H9 (cell line): ENCODE results near the gene TGFBRAP1. TPM values are rescaled to one million over a fixed set of nuclear protein-coding genes. Genes with fewer than 3 reads are reported as not detected.
A peak's percentile ranks its signal among the peaks of the same experiment; 100 is the strongest.

Source experiments
- DNase-seq: peaks from one replicate; pipeline ENCODE4 v3.0.0-alpha.2; 2017
- H2AFZ ChIP-seq: one replicate; pipeline ENCODE4 v1.6.1; 2013; ENCODE audit warnings: mild to moderate bottlenecking, low read length, control low read depth, moderate library complexity
- H2AK5ac ChIP-seq: 2 replicates; pipeline ENCODE4 v1.6.1; 2013; ENCODE audit warnings: low read length, control low read depth, mixed read lengths; ENCODE audit not compliant: insufficient read length
- H2BK120ac ChIP-seq: one replicate; pipeline ENCODE4 v1.6.1; 2013; ENCODE audit warnings: low read depth, mild to moderate bottlenecking, low read length, control low read depth, inconsistent platforms; ENCODE audit not compliant: poor library complexity, severe bottlenecking
- H2BK12ac ChIP-seq: 2 replicates; pipeline ENCODE4 v1.6.1; 2013; ENCODE audit warnings: low read length, control low read depth, mixed read lengths, low read depth; ENCODE audit not compliant: insufficient read length
- H2BK15ac ChIP-seq: 2 replicates; pipeline ENCODE4 v1.6.1; 2013; ENCODE audit warnings: low read depth, low read length, control low read depth
- H2BK20ac ChIP-seq: one replicate; pipeline ENCODE4 v1.6.1; 2013; ENCODE audit warnings: low read depth, mild to moderate bottlenecking, low read length, control low read depth, inconsistent platforms; ENCODE audit not compliant: poor library complexity, severe bottlenecking
- H2BK5ac ChIP-seq: 2 replicates; pipeline ENCODE4 v1.6.1; 2013; ENCODE audit warnings: low read length, control low read depth, mixed read lengths; ENCODE audit not compliant: insufficient read length
- H3K14ac ChIP-seq: 2 replicates; pipeline ENCODE4 v1.6.1; 2013; ENCODE audit warnings: low read length, control low read depth; ENCODE audit not compliant: insufficient read depth
- H3K18ac ChIP-seq: 2 replicates; pipeline ENCODE4 v1.6.1; 2013; ENCODE audit warnings: low read depth, mild to moderate bottlenecking, mixed read lengths, low read length, control low read depth; ENCODE audit not compliant: insufficient read length
- H3K23ac ChIP-seq: 2 replicates; pipeline ENCODE4 v1.6.1; 2013; ENCODE audit warnings: low read length, control low read depth, mixed read lengths, low read depth; ENCODE audit not compliant: insufficient read length
- H3K23me2 ChIP-seq: 2 replicates; pipeline ENCODE4 v1.6.1; 2013; ENCODE audit warnings: low read depth, mild to moderate bottlenecking, mixed read lengths, low read length, control low read depth; ENCODE audit not compliant: insufficient read length, poor library complexity, severe bottlenecking
- H3K27ac ChIP-seq: 2 replicates; pipeline ENCODE4 v1.5.1; 2013; ENCODE audit warnings: low read length, control low read depth, mixed read lengths, low read depth; ENCODE audit not compliant: insufficient read length
- H3K27me3 ChIP-seq: 2 replicates; pipeline ENCODE4 v1.6.1; 2013; ENCODE audit warnings: low read length, control low read depth, inconsistent platforms; ENCODE audit not compliant: insufficient read depth
- H3K4ac ChIP-seq: 2 replicates; pipeline ENCODE4 v1.6.1; 2013; ENCODE audit warnings: low read depth, mild to moderate bottlenecking, control low read depth, inconsistent platforms, low read length, moderate library complexity
- H3K4me1 ChIP-seq: 2 replicates; pipeline ENCODE4 v1.6.1; 2013; ENCODE audit warnings: low read length, control low read depth, inconsistent platforms; ENCODE audit not compliant: insufficient read depth
- H3K4me2 ChIP-seq: 2 replicates; pipeline ENCODE4 v1.6.1; 2013; ENCODE audit warnings: low read length, control low read depth, mixed read lengths; ENCODE audit not compliant: insufficient read length, insufficient read depth
- H3K56ac ChIP-seq: 2 replicates; pipeline ENCODE4 v1.6.1; 2013; ENCODE audit warnings: low read depth, mild to moderate bottlenecking, mixed read lengths, low read length, control low read depth; ENCODE audit not compliant: insufficient read length
- H3K79me1 ChIP-seq: 2 replicates; pipeline ENCODE4 v1.6.1; 2013; ENCODE audit warnings: low read depth, mild to moderate bottlenecking, moderate library complexity, low read length, control low read depth, inconsistent platforms; ENCODE audit not compliant: insufficient read depth, poor library complexity, severe bottlenecking
- H3K79me2 ChIP-seq: 2 replicates; pipeline ENCODE4 v1.6.1; 2013; ENCODE audit warnings: low read length, control low read depth, inconsistent platforms; ENCODE audit not compliant: insufficient read depth
- H3K9ac ChIP-seq: 2 replicates; pipeline ENCODE4 v1.6.1; 2013; ENCODE audit warnings: low read length, control low read depth, mixed read lengths; ENCODE audit not compliant: insufficient read length; ENCODE audit errors: extremely low read depth
- H3K9me3 ChIP-seq: one replicate; pipeline ENCODE4 v1.6.1; 2013; ENCODE audit warnings: low read depth, low read length, inconsistent platforms; ENCODE audit not compliant: control insufficient read depth
- H3T11ph ChIP-seq: one replicate; pipeline ENCODE4 v1.6.1; 2013; ENCODE audit warnings: mild to moderate bottlenecking, low read length, control low read depth, inconsistent platforms
- H4K20me1 ChIP-seq: one replicate; pipeline ENCODE4 v1.6.1; 2013; ENCODE audit not compliant: control insufficient read depth, insufficient read length, insufficient read depth
- H4K5ac ChIP-seq: 2 replicates; pipeline ENCODE4 v1.6.1; 2013; ENCODE audit warnings: low read depth, mild to moderate bottlenecking, mixed read lengths, low read length, control low read depth; ENCODE audit not compliant: insufficient read length
- H4K8ac ChIP-seq: replicated peaks from 2 replicates; pipeline ENCODE4 v1.6.1; 2013; ENCODE audit warnings: low read length, control low read depth, mixed read lengths, low read depth; ENCODE audit not compliant: insufficient read length
- H4K91ac ChIP-seq: 2 replicates; pipeline ENCODE4 v1.6.1; 2013; ENCODE audit warnings: low read depth, mild to moderate bottlenecking, moderate library complexity, mixed read lengths, low read length, control low read depth; ENCODE audit not compliant: insufficient read length
- H3K27ac Mint-ChIP-seq, 3 experiments: 2 replicates in 2 of 3; 3 replicates in 1 of 3; pipeline ENCODE4 v1.8.0; 2020 to 2021; ENCODE audit warnings: mixed read lengths in 3 of 3, mild to moderate bottlenecking in 1 of 3, moderate library complexity in 1 of 3
- H3K27me3 Mint-ChIP-seq: 2 replicates; pipeline ENCODE4 v1.8.0; 2021; ENCODE audit warnings: low read depth, mild to moderate bottlenecking, moderate library complexity, mixed read lengths
- H3K36me3 Mint-ChIP-seq, 3 experiments: 2 replicates in 2 of 3; 3 replicates in 1 of 3; pipeline ENCODE4 v1.8.0; 2020 to 2021; ENCODE audit warnings: low read depth in 3 of 3, mixed read lengths in 3 of 3; ENCODE audit not compliant: insufficient read depth in 1 of 3
- H3K4me1 Mint-ChIP-seq, 2 experiments: 2 replicates each; pipeline ENCODE4 v1.8.0; 2020; ENCODE audit warnings: mixed read lengths in 2 of 2
- H3K4me3 Mint-ChIP-seq, 2 experiments: 2 replicates in 1 of 2; 3 replicates in 1 of 2; pipeline ENCODE4 v1.8.0; 2020 to 2021; ENCODE audit warnings: mild to moderate bottlenecking in 2 of 2, mixed read lengths in 2 of 2, moderate library complexity in 1 of 2
- H3K9me3 Mint-ChIP-seq, 2 experiments: 2 replicates in 1 of 2; 3 replicates in 1 of 2; pipeline ENCODE4 v1.8.0; 2020; ENCODE audit warnings: mild to moderate bottlenecking in 2 of 2, mixed read lengths in 2 of 2, moderate library complexity in 1 of 2
- WGBS: extraction: QIAGEN DNeasy Blood & Tissue Kit; methylation state at CpG from one replicate; pipeline ENCODE4 v1.1.7; 2013; ENCODE audit warnings: missing lambda C conversion rate, low lambda C conversion rate, mixed read lengths; ENCODE audit not compliant: insufficient read length; ENCODE audit errors: extremely low coverage; 5-methylcytosine and 5-hydroxymethylcytosine counted together
- total RNA-seq: library from RNA; stranded (reverse); gene quantifications from 2 replicates; pipeline ENCODE4 v1.2.1, GENCODE V29; 2021
- TF ChIP-seq, protein P1 (sequence below): fragments of 200-600 bp; sonication (generic); conservative IDR thresholded peaks from 3 replicates; pipeline ENCODE4 v1.8.0; 2021; ENCODE audit warnings: antibody characterized with exemption, mild to moderate bottlenecking

Gene TGFBRAP1
- total RNA-seq, 1 experiment from 2014 or later: 23.6 TPM

DNA sequence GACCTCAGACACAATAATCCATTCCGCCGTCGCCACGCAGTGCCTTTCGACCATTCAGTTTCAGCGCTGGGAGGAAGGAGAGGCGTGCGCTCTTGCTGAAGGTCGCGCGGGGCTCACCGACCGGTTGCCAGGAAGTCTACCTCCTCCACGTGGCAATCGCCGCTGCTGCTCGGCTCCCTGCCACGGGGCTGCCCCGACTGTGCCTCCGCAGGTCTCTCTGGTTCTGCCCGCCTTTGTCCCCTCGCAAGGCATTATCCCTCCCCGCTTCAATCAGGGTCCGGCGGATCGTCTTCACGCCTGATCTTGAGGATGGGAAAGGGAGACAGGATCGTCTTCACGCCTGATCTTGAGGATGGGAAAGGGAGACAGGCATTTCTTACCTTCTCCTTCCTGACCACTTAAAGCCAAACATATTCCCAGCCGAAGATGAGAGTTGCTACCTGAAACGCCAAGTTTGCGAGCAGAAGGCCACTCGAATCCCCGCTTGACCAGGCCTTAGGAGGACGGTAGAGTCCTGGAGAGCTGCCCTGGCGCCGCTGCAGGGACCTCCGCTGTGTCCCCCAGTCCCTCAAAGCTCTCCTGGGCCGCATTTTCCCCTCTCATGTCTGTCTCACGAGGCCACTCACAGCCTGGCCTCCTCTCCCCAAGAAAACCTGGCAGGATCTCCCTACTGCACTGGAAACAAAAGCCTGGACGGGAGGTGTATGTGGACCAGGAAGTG is 92.3 kb downstream of the TGFBRAP1 start:
- Histone ChIP-seq H3K4ac (no peak overlapping the region), H3K23ac (no peak overlapping the region), H3T11ph (no peak overlapping the region), H2BK15ac (no peak overlapping the region), H4K5ac (no peak overlapping the region), H2AFZ (no peak overlapping the region), H3K79me2 (no peaks in the 10 kb centered on the region), H4K91ac (no peak overlapping the region), H3K27ac (no peak overlapping the region), H2BK20ac (no peak overlapping the region), H3K18ac (peak overlapping the region; percentile 30), H2BK120ac (no peak overlapping the region), H2BK12ac (peak overlapping the region; percentile 11), H3K56ac (no peak overlapping the region), H3K79me1 (no peaks in the 10 kb centered on the region), H3K14ac (peak overlapping the region; percentile 68; the same call in 1 of the 2 replicates), H3K23me2 (no peaks in the 10 kb centered on the region), H4K20me1 (no peaks in the 10 kb centered on the region), H4K8ac (peak overlapping the region; percentile 77), H3K4me1 (no peaks in the 10 kb centered on the region), H2BK5ac (no peak overlapping the region), H2AK5ac (no peak overlapping the region), H3K9me3 (no peaks in the 10 kb centered on the region), H3K27me3 (no peaks in the 10 kb centered on the region), H3K4me2 (no peak overlapping the region), H3K9ac (no peak overlapping the region)
- WGBS: no CpG with 5 or more reads among the region's 41 CpGs
- DNase-seq: peak; percentile 36
- Mint-ChIP-seq H3K27me3 (peaks cover 25% of the 10 kb centered on the region), H3K36me3 (no peaks in the 10 kb centered on the region), H3K4me1 (peaks cover 14% of the 10 kb centered on the region in 2 experiments), H3K9me3 (no peaks in the 10 kb centered on the region), H3K4me3 (peak overlapping the region in 1 of 2 experiments; percentile 9; a peak in 1 of 5 replicates), H3K27ac (peak overlapping the region in 1 of 3 experiments; percentile 21; a peak in 2 of 7 replicates)
- TF ChIP-seq, protein P1, sequence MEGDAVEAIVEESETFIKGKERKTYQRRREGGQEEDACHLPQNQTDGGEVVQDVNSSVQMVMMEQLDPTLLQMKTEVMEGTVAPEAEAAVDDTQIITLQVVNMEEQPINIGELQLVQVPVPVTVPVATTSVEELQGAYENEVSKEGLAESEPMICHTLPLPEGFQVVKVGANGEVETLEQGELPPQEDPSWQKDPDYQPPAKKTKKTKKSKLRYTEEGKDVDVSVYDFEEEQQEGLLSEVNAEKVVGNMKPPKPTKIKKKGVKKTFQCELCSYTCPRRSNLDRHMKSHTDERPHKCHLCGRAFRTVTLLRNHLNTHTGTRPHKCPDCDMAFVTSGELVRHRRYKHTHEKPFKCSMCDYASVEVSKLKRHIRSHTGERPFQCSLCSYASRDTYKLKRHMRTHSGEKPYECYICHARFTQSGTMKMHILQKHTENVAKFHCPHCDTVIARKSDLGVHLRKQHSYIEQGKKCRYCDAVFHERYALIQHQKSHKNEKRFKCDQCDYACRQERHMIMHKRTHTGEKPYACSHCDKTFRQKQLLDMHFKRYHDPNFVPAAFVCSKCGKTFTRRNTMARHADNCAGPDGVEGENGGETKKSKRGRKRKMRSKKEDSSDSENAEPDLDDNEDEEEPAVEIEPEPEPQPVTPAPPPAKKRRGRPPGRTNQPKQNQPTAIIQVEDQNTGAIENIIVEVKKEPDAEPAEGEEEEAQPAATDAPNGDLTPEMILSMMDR: no peak
